ENCODE results near the gene BTBD10. TPM values are rescaled to one million over a fixed set of nuclear protein-coding genes. Genes with fewer than 3 reads are reported as not detected.

BTBD10 gene
- total RNA-seq, 1 experiment from 2014 or later = 18.4 TPM

DNA sequence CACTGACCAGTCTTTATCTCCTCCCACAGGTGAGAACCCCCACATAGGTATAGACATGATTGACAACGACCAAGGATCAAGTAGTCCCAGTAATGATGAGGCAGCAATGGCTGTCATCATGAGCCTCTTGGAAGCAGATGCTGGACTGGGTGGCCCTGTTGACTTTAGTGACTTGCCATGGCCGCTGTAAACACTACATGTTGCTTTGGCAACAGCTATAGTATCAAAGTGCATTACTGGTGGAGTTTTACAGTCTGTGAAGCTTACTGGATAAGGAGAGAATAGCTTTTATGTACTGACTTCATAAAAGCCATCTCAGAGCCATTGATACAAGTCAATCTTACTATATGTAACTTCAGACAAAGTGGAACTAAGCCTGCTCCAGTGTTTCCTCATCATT, 76.5 kb downstream of the BTBD10 start:
- TF ChIP-seq CTCF (conservative IDR thresholded peaks at IDR 0.05; ENCODE audit: low read depth, low read length) (no peak), EZH2 (IDR thresholded peaks at IDR 0.05; ENCODE audit: borderline replicate concordance, low read depth, low read length, poor library complexity, severe bottlenecking) (no peak)
- no TSS peak for BruUV-seq (replicated peaks)
- Histone ChIP-seq H3K9me3 (ENCODE audit: low read depth, low read length, poor library complexity, severe bottlenecking) (no peaks in the 10 kb centered on the region), H3K27ac (ENCODE audit: low read depth, low read length, poor library complexity, severe bottlenecking) (no peak overlapping the region), H3K4me3 (ENCODE audit: low read depth, low read length, poor library complexity, severe bottlenecking) (no peak overlapping the region), H3K36me3 (ENCODE audit: insufficient read depth, low read length, poor library complexity, severe bottlenecking) (peaks cover 4% of the 10 kb centered on the region), H3K4me1 (ENCODE audit: insufficient read depth, low read length, poor library complexity, severe bottlenecking) (no peaks in the 10 kb centered on the region), H3K27me3 (replicated peaks; ENCODE audit: insufficient read depth, low read depth, low read length, poor library complexity) (no peaks in the 10 kb centered on the region)
- DNase-seq (ENCODE audit: low spot score) = no peak
- intact Hi-C loops (cut with micrococcal nuclease; ENCODE audit: unreplicated experiment) = no loop called here
- ChIA-PET CTCF (no interaction called here), POLR2A (ENCODE audit: low non-redundant PET) (interaction anchor here (0.6 kb wide), 1 partner anchor 953 kb away, joined by 4 read pairs; no protein-coding TSS in a partner anchor)

DNA sequence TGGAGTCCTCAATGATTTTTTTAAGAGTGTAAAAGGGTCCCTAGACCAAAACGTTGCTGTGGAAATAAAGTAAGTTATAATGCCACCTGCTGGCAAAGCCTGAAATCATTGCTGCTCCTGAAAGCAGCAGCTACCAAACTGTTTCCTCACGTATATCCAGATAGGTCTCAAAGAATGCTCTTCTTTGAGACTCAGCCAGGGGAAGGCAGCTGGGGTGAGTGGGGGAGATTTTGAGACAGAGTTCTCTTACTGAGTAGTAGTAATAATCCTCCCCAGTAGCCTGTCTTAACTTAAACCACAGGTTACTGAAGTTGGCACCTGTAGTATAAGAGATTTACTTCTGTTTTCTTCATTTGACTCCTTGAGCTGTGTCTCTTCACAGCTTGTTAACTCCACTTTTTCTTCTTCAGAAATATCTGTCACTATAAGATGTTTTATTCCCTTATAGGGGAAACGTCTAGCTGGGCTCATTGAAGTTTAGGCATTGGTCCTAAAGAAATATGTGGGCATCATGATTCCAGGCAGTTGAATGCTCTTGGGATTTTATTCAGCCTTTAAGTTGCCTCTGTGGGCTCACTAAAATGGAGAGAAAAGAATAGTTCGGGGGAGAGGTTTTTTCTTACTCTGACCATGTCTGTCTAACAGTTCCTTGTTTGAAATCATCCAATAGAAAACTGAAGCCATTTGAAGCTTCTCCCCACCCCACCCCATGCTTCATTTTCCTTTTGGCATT, 77.9 kb downstream of the BTBD10 start:
- POLR2A ChIA-PET (ENCODE audit: low non-redundant PET) = no interaction called here
- intact Hi-C loops (cut with micrococcal nuclease; ENCODE audit: unreplicated experiment) = no loop called here
- H3K36me3 ChIP-seq (ENCODE audit: insufficient read depth, low read length, poor library complexity, severe bottlenecking) = peaks cover 4% of the 10 kb centered on the region

DNA sequence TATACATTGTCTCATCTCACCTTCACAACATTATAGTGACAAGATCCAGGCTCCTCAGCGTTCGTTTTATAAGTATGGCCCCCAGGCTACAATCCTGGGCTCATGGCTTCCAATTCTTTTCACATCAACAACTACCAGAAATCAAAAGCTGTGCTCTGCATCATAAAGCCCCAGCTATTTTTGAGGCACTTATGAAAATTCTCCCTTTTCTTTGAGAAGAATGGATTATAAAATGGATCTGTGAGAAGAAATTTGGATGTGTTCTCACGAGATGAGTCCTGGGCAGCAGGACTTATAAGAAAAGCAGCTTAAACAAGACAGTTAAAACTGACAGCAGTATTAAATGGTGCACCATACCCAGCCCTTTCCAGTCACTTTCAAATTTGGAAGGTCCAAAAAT, 80.3 kb downstream of the BTBD10 start:
- Histone ChIP-seq H3K27me3 (replicated peaks; ENCODE audit: insufficient read depth, low read depth, low read length, poor library complexity) (no peaks in the 10 kb centered on the region), H3K36me3 (ENCODE audit: insufficient read depth, low read length, poor library complexity, severe bottlenecking) (peaks cover 4% of the 10 kb centered on the region), H3K4me1 (ENCODE audit: insufficient read depth, low read length, poor library complexity, severe bottlenecking) (no peaks in the 10 kb centered on the region), H3K4me3 (ENCODE audit: low read depth, low read length, poor library complexity, severe bottlenecking) (no peak overlapping the region), H3K9me3 (ENCODE audit: low read depth, low read length, poor library complexity, severe bottlenecking) (no peaks in the 10 kb centered on the region), H3K27ac (ENCODE audit: low read depth, low read length, poor library complexity, severe bottlenecking) (no peak overlapping the region)
- TF ChIP-seq EZH2 (IDR thresholded peaks at IDR 0.05; ENCODE audit: borderline replicate concordance, low read depth, low read length, poor library complexity, severe bottlenecking) = no peak
- TF ChIP-seq CTCF (conservative IDR thresholded peaks at IDR 0.05; ENCODE audit: low read depth, low read length) = no peak
- BruUV-seq (replicated peaks) = no TSS peak
- DNase-seq (ENCODE audit: low spot score) = no peak
- POLR2A ChIA-PET (ENCODE audit: low non-redundant PET) = no interaction called here
- CTCF ChIA-PET = no interaction called here
- intact Hi-C loops (cut with micrococcal nuclease; ENCODE audit: unreplicated experiment) = no loop called here

More for the DNA sequence above, 77.9 kb downstream of the BTBD10 start:
- TF ChIP-seq EZH2 (IDR thresholded peaks at IDR 0.05; ENCODE audit: borderline replicate concordance, low read depth, low read length, poor library complexity, severe bottlenecking) = no peak
- peak; percentile 67 for TF ChIP-seq CTCF (conservative IDR thresholded peaks at IDR 0.05; ENCODE audit: low read depth, low read length)
- CTCF ChIA-PET = interaction anchor here (0.6 to 1.6 kb wide), 4 partner anchors 9 to 1096 kb away, joined by 3 to 4 read pairs (median 4); no protein-coding TSS in a partner anchor
- Histone ChIP-seq H3K4me3 (ENCODE audit: low read depth, low read length, poor library complexity, severe bottlenecking) (no peak overlapping the region), H3K27me3 (replicated peaks; ENCODE audit: insufficient read depth, low read depth, low read length, poor library complexity) (no peaks in the 10 kb centered on the region), H3K4me1 (ENCODE audit: insufficient read depth, low read length, poor library complexity, severe bottlenecking) (no peaks in the 10 kb centered on the region), H3K27ac (ENCODE audit: low read depth, low read length, poor library complexity, severe bottlenecking) (no peak overlapping the region), H3K9me3 (ENCODE audit: low read depth, low read length, poor library complexity, severe bottlenecking) (no peaks in the 10 kb centered on the region)
- peak; percentile 59 for DNase-seq (ENCODE audit: low spot score)
- BruUV-seq (replicated peaks) = no TSS peak

Data from A673 (cell line).